H9 (cell line): ENCODE data around the gene FOXP4. TPM values are rescaled to one million over a fixed set of nuclear protein-coding genes. Genes with fewer than 3 reads are reported as not detected.

Experiments used
- DNase-seq: peaks from one replicate; pipeline ENCODE4 v3.0.0-alpha.2; 2017
- H2AFZ ChIP-seq: one replicate; pipeline ENCODE4 v1.6.1; 2013; ENCODE audit warnings: mild to moderate bottlenecking, low read length, control low read depth, moderate library complexity
- H2AK5ac ChIP-seq: 2 replicates; pipeline ENCODE4 v1.6.1; 2013; ENCODE audit warnings: low read length, control low read depth, mixed read lengths; ENCODE audit not compliant: insufficient read length
- H2BK120ac ChIP-seq: one replicate; pipeline ENCODE4 v1.6.1; 2013; ENCODE audit warnings: low read depth, mild to moderate bottlenecking, low read length, control low read depth, inconsistent platforms; ENCODE audit not compliant: poor library complexity, severe bottlenecking
- H2BK12ac ChIP-seq: 2 replicates; pipeline ENCODE4 v1.6.1; 2013; ENCODE audit warnings: low read length, control low read depth, mixed read lengths, low read depth; ENCODE audit not compliant: insufficient read length
- H2BK15ac ChIP-seq: 2 replicates; pipeline ENCODE4 v1.6.1; 2013; ENCODE audit warnings: low read depth, low read length, control low read depth
- H2BK20ac ChIP-seq: one replicate; pipeline ENCODE4 v1.6.1; 2013; ENCODE audit warnings: low read depth, mild to moderate bottlenecking, low read length, control low read depth, inconsistent platforms; ENCODE audit not compliant: poor library complexity, severe bottlenecking
- H2BK5ac ChIP-seq: 2 replicates; pipeline ENCODE4 v1.6.1; 2013; ENCODE audit warnings: low read length, control low read depth, mixed read lengths; ENCODE audit not compliant: insufficient read length
- H3K14ac ChIP-seq: 2 replicates; pipeline ENCODE4 v1.6.1; 2013; ENCODE audit warnings: low read length, control low read depth; ENCODE audit not compliant: insufficient read depth
- H3K18ac ChIP-seq: 2 replicates; pipeline ENCODE4 v1.6.1; 2013; ENCODE audit warnings: low read depth, mild to moderate bottlenecking, mixed read lengths, low read length, control low read depth; ENCODE audit not compliant: insufficient read length
- H3K23ac ChIP-seq: 2 replicates; pipeline ENCODE4 v1.6.1; 2013; ENCODE audit warnings: low read length, control low read depth, mixed read lengths, low read depth; ENCODE audit not compliant: insufficient read length
- H3K23me2 ChIP-seq: 2 replicates; pipeline ENCODE4 v1.6.1; 2013; ENCODE audit warnings: low read depth, mild to moderate bottlenecking, mixed read lengths, low read length, control low read depth; ENCODE audit not compliant: insufficient read length, poor library complexity, severe bottlenecking
- H3K27ac ChIP-seq: 2 replicates; pipeline ENCODE4 v1.5.1; 2013; ENCODE audit warnings: low read length, control low read depth, mixed read lengths, low read depth; ENCODE audit not compliant: insufficient read length
- H3K27me3 ChIP-seq: 2 replicates; pipeline ENCODE4 v1.6.1; 2013; ENCODE audit warnings: low read length, control low read depth, inconsistent platforms; ENCODE audit not compliant: insufficient read depth
- H3K4ac ChIP-seq: 2 replicates; pipeline ENCODE4 v1.6.1; 2013; ENCODE audit warnings: low read depth, mild to moderate bottlenecking, control low read depth, inconsistent platforms, low read length, moderate library complexity
- H3K4me1 ChIP-seq: 2 replicates; pipeline ENCODE4 v1.6.1; 2013; ENCODE audit warnings: low read length, control low read depth, inconsistent platforms; ENCODE audit not compliant: insufficient read depth
- H3K4me2 ChIP-seq: 2 replicates; pipeline ENCODE4 v1.6.1; 2013; ENCODE audit warnings: low read length, control low read depth, mixed read lengths; ENCODE audit not compliant: insufficient read length, insufficient read depth
- H3K56ac ChIP-seq: 2 replicates; pipeline ENCODE4 v1.6.1; 2013; ENCODE audit warnings: low read depth, mild to moderate bottlenecking, mixed read lengths, low read length, control low read depth; ENCODE audit not compliant: insufficient read length
- H3K79me1 ChIP-seq: 2 replicates; pipeline ENCODE4 v1.6.1; 2013; ENCODE audit warnings: low read depth, mild to moderate bottlenecking, moderate library complexity, low read length, control low read depth, inconsistent platforms; ENCODE audit not compliant: insufficient read depth, poor library complexity, severe bottlenecking
- H3K79me2 ChIP-seq: 2 replicates; pipeline ENCODE4 v1.6.1; 2013; ENCODE audit warnings: low read length, control low read depth, inconsistent platforms; ENCODE audit not compliant: insufficient read depth
- H3K9ac ChIP-seq: 2 replicates; pipeline ENCODE4 v1.6.1; 2013; ENCODE audit warnings: low read length, control low read depth, mixed read lengths; ENCODE audit not compliant: insufficient read length; ENCODE audit errors: extremely low read depth
- H3K9me3 ChIP-seq: one replicate; pipeline ENCODE4 v1.6.1; 2013; ENCODE audit warnings: low read depth, low read length, inconsistent platforms; ENCODE audit not compliant: control insufficient read depth
- H3T11ph ChIP-seq: one replicate; pipeline ENCODE4 v1.6.1; 2013; ENCODE audit warnings: mild to moderate bottlenecking, low read length, control low read depth, inconsistent platforms
- H4K20me1 ChIP-seq: one replicate; pipeline ENCODE4 v1.6.1; 2013; ENCODE audit not compliant: control insufficient read depth, insufficient read length, insufficient read depth
- H4K5ac ChIP-seq: 2 replicates; pipeline ENCODE4 v1.6.1; 2013; ENCODE audit warnings: low read depth, mild to moderate bottlenecking, mixed read lengths, low read length, control low read depth; ENCODE audit not compliant: insufficient read length
- H4K8ac ChIP-seq: replicated peaks from 2 replicates; pipeline ENCODE4 v1.6.1; 2013; ENCODE audit warnings: low read length, control low read depth, mixed read lengths, low read depth; ENCODE audit not compliant: insufficient read length
- H4K91ac ChIP-seq: 2 replicates; pipeline ENCODE4 v1.6.1; 2013; ENCODE audit warnings: low read depth, mild to moderate bottlenecking, moderate library complexity, mixed read lengths, low read length, control low read depth; ENCODE audit not compliant: insufficient read length
- H3K27ac Mint-ChIP-seq, 3 experiments: 2 replicates in 2 of 3; 3 replicates in 1 of 3; pipeline ENCODE4 v1.8.0; 2020 to 2021; ENCODE audit warnings: mixed read lengths in 3 of 3, mild to moderate bottlenecking in 1 of 3, moderate library complexity in 1 of 3
- H3K27me3 Mint-ChIP-seq: 2 replicates; pipeline ENCODE4 v1.8.0; 2021; ENCODE audit warnings: low read depth, mild to moderate bottlenecking, moderate library complexity, mixed read lengths
- H3K36me3 Mint-ChIP-seq, 3 experiments: 2 replicates in 2 of 3; 3 replicates in 1 of 3; pipeline ENCODE4 v1.8.0; 2020 to 2021; ENCODE audit warnings: low read depth in 3 of 3, mixed read lengths in 3 of 3; ENCODE audit not compliant: insufficient read depth in 1 of 3
- H3K4me1 Mint-ChIP-seq, 2 experiments: 2 replicates each; pipeline ENCODE4 v1.8.0; 2020; ENCODE audit warnings: mixed read lengths in 2 of 2
- H3K4me3 Mint-ChIP-seq, 2 experiments: 2 replicates in 1 of 2; 3 replicates in 1 of 2; pipeline ENCODE4 v1.8.0; 2020 to 2021; ENCODE audit warnings: mild to moderate bottlenecking in 2 of 2, mixed read lengths in 2 of 2, moderate library complexity in 1 of 2
- H3K9me3 Mint-ChIP-seq, 2 experiments: 2 replicates in 1 of 2; 3 replicates in 1 of 2; pipeline ENCODE4 v1.8.0; 2020; ENCODE audit warnings: mild to moderate bottlenecking in 2 of 2, mixed read lengths in 2 of 2, moderate library complexity in 1 of 2
- WGBS: extraction: QIAGEN DNeasy Blood & Tissue Kit; methylation state at CpG from one replicate; pipeline ENCODE4 v1.1.7; 2013; ENCODE audit warnings: missing lambda C conversion rate, low lambda C conversion rate, mixed read lengths; ENCODE audit not compliant: insufficient read length; ENCODE audit errors: extremely low coverage; 5-methylcytosine and 5-hydroxymethylcytosine counted together
- total RNA-seq: library from RNA; stranded (reverse); gene quantifications from 2 replicates; pipeline ENCODE4 v1.2.1, GENCODE V29; 2021
- TF ChIP-seq, protein P1 (sequence below): fragments of 200-600 bp; sonication (generic); conservative IDR thresholded peaks from 3 replicates; pipeline ENCODE4 v1.8.0; 2021; ENCODE audit warnings: antibody characterized with exemption, mild to moderate bottlenecking

The FOXP4 gene
- total RNA-seq, 1 experiment from 2014 or later = 18.2 TPM

DNA sequence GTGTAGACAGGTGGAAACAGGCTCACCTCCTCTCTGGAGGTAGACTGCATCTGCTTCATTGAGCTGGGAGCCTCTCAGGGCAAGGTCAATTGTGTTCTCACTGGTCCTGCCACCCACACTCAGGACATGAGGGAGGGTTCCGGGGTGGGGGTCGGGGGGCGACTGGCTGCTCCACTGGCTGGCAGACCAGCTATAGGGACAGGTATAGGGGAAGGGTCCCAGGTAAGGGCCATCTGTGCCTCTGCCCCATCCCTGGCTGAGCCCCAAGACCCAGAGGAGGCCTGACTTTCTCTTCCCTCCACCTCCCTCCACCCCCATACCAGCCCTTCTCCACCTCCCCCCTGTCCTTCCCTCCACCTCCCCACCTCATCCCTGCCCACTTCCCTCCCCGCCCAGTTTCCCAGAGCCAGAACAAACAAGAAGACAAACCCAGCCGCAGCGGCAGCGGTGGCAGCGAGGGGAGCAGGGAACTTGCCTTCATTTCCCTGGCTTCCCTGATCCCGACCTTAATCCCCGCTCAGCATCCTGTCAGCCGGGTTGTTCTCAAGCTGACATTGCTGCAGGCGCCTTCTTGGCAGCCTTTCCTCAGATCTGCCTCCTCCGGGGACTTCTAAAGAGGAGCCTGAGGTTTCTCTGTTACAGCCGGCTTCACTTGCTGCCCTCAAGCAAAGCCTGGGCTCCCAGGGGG, 18.3 kb upstream of the FOXP4 start:
- no peaks in the 10 kb centered on the region for H3K36me3 Mint-ChIP-seq
- Histone ChIP-seq H2BK120ac (no peak overlapping the region), H3K4me1 (no peaks in the 10 kb centered on the region), H3K9ac (no peak overlapping the region), H3K14ac (0 out of 2 replicates have a peak overlapping the region, but pooled peaks have one; percentile 11), H3K79me2 (no peaks in the 10 kb centered on the region), H3K4me2 (no peak overlapping the region), H2BK5ac (no peak overlapping the region), H3K27me3 (no peaks in the 10 kb centered on the region; the same call in 1 of the 2 replicates), H3K27ac (no peak overlapping the region), H2BK12ac (no peak overlapping the region), H2AFZ (no peak overlapping the region), H4K91ac (no peak overlapping the region), H3K23me2 (no peaks in the 10 kb centered on the region), H3K4ac (no peak overlapping the region), H3K79me1 (no peaks in the 10 kb centered on the region), H2BK20ac (no peak overlapping the region), H4K5ac (no peak overlapping the region), H4K8ac (no peak overlapping the region), H4K20me1 (no peaks in the 10 kb centered on the region), H3K56ac (no peak overlapping the region), H3K18ac (no peak overlapping the region), H3T11ph (no peak overlapping the region), H2AK5ac (no peak overlapping the region), H3K9me3 (no peaks in the 10 kb centered on the region), H3K23ac (no peak overlapping the region), H2BK15ac (no peak overlapping the region)
- WGBS = no CpG with 5 or more reads among the region's 14 CpGs
- H3K9me3 Mint-ChIP-seq = no peaks in the 10 kb centered on the region; a peak in 1 of 5 replicates
- peaks cover 36 to 65% of the 10 kb centered on the region in 2 experiments for H3K4me1 Mint-ChIP-seq
- no peak overlapping the region for H3K4me3 Mint-ChIP-seq
- no peak for DNase-seq
- H3K27ac Mint-ChIP-seq = no peak overlapping the region
- TF ChIP-seq, protein P1, sequence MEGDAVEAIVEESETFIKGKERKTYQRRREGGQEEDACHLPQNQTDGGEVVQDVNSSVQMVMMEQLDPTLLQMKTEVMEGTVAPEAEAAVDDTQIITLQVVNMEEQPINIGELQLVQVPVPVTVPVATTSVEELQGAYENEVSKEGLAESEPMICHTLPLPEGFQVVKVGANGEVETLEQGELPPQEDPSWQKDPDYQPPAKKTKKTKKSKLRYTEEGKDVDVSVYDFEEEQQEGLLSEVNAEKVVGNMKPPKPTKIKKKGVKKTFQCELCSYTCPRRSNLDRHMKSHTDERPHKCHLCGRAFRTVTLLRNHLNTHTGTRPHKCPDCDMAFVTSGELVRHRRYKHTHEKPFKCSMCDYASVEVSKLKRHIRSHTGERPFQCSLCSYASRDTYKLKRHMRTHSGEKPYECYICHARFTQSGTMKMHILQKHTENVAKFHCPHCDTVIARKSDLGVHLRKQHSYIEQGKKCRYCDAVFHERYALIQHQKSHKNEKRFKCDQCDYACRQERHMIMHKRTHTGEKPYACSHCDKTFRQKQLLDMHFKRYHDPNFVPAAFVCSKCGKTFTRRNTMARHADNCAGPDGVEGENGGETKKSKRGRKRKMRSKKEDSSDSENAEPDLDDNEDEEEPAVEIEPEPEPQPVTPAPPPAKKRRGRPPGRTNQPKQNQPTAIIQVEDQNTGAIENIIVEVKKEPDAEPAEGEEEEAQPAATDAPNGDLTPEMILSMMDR = no peak
- H3K27me3 Mint-ChIP-seq = peaks cover 95% of the 10 kb centered on the region
